Mucosa of descending colon (tissue), 3 donors: Measurements from ENCODE around the gene SPOCK3. TPM values are rescaled to one million over a fixed set of nuclear protein-coding genes. Genes with fewer than 3 reads are reported as not detected.

Experiments used
- ATAC-seq: fragments of 200-7000 bp; cut with Tn5 transposase; one replicate; pipeline ENCODE4 v1.9.1; 2020; ENCODE audit warnings: mild to moderate bottlenecking, moderate library complexity
- DNase-seq, 3 donors: peaks; one replicate each; pipeline ENCODE4 v3.0.0-alpha.2; 2020
- H3K36me3 ChIP-seq: fragments of 200-600 bp; one replicate; pipeline ENCODE4 v1.8.0; 2021; ENCODE audit warnings: low read depth, mild to moderate bottlenecking
- H3K4me1 ChIP-seq: fragments of 200-600 bp; one replicate; pipeline ENCODE4 v1.8.0; 2021; ENCODE audit warnings: low read depth, mild to moderate bottlenecking
- H3K4me3 ChIP-seq: fragments of 200-600 bp; one replicate; pipeline ENCODE4 v1.8.0; 2021; ENCODE audit warnings: mild to moderate bottlenecking
- H3K9me3 ChIP-seq: fragments of 200-600 bp; one replicate; pipeline ENCODE4 v1.8.0; 2021; ENCODE audit warnings: mild to moderate bottlenecking
- CTCF ChIP-seq: fragments of 200-600 bp; IDR thresholded peaks from one replicate; pipeline ENCODE4 v1.8.0; 2022; ENCODE audit warnings: antibody characterized with exemption, mild to moderate bottlenecking
- intact Hi-C, 2 donors: fragments of 100-400 bp; cut with DNase I in 1 of 2; cut with micrococcal nuclease in 1 of 2; formaldehyde crosslinking; loops; one replicate each; pipeline versions ENCODE4 v1.11.0 to v1.11.1; 2022; cut with DNase I, micrococcal nuclease
- total RNA-seq, 3 donors: library from RNA; stranded (reverse); fragmentation: NEBNext Ultra II Directional in 2 of 3; extraction: Animal tissue kit (Norgen Biotek cat#: 25700) in 2 of 3; gene quantifications; one replicate each; pipeline versions ENCODE4 v1.2.1 to v1.2.4, GENCODE V29; 2021 to 2023
- donor health status: DM: no; HTN: no; CAD: no; lungs with moderate emphysema.
- donor health status: DM: no; HTN: no; CAD: no.
- donor health status: DM: no; HTN: yes; CAD: no.

The SPOCK3 gene
- total RNA-seq, 3 donors from 2014 or later, result 0.55 to 3.6 (median 0.55) TPM

GRCh38 chr4:166989886-166990285, 244.4 kb downstream of the SPOCK3 start:
- no peaks in the 10 kb centered on the region for H3K36me3 ChIP-seq
- no peak for ATAC-seq
- H3K4me3 ChIP-seq, result no peak overlapping the region
- H3K9me3 ChIP-seq, result no peaks in the 10 kb centered on the region
- H3K4me1 ChIP-seq, result no peaks in the 10 kb centered on the region
- DNase-seq, result no peak
- intact Hi-C loops, result no loop called here
- no peak for TF ChIP-seq CTCF

GRCh38 chr4:166987026-166987425, 247.3 kb downstream of the SPOCK3 start:
- Histone ChIP-seq H3K4me1 (no peaks in the 10 kb centered on the region), H3K9me3 (no peaks in the 10 kb centered on the region), H3K36me3 (no peaks in the 10 kb centered on the region), H3K4me3 (no peak overlapping the region)
- no peak for ATAC-seq
- TF ChIP-seq CTCF, result no peak
- intact Hi-C loops, result no loop called here
- no peak for DNase-seq

- no peak for ATAC-seq
- no peak for TF ChIP-seq CTCF
- no peak overlapping the region for H3K4me3 ChIP-seq
- DNase-seq, result no peak
- no peaks in the 10 kb centered on the region for H3K36me3 ChIP-seq
- H3K4me1 ChIP-seq, result no peaks in the 10 kb centered on the region
- no peaks in the 10 kb centered on the region for H3K9me3 ChIP-seq
- intact Hi-C loops, result no loop called here
These were observed 252.4 kb downstream of the SPOCK3 start for GRCh38 chr4:166981847-166982246.

GRCh38 chr4:166980419-166980818, 253.9 kb downstream of the SPOCK3 start:
- DNase-seq, result no peak
- no peak for ATAC-seq
- Histone ChIP-seq H3K36me3 (no peaks in the 10 kb centered on the region), H3K4me3 (no peak overlapping the region), H3K9me3 (no peaks in the 10 kb centered on the region), H3K4me1 (no peaks in the 10 kb centered on the region)
- no peak for TF ChIP-seq CTCF
- intact Hi-C loops, result no loop called here

- H3K9me3 ChIP-seq, result no peaks in the 10 kb centered on the region
- intact Hi-C loops, result no loop called here
These were observed 256.7 kb downstream of the SPOCK3 start for GRCh38 chr4:166977596-166977995.

More at GRCh38 chr4:166977596-166977995, 256.7 kb downstream of the SPOCK3 start:
- Histone ChIP-seq H3K4me3 (no peak overlapping the region), H3K4me1 (no peaks in the 10 kb centered on the region), H3K36me3 (no peaks in the 10 kb centered on the region)
- no peak for TF ChIP-seq CTCF
- DNase-seq (no peak), ATAC-seq (no peak)
